ENCODE measurements around the gene NPPA. TPM values are rescaled to one million over a fixed set of nuclear protein-coding genes. Genes with fewer than 3 reads are reported as not detected.

The NPPA gene
- total RNA-seq, 1 experiment from 2014 or later, result not detected

DNA sequence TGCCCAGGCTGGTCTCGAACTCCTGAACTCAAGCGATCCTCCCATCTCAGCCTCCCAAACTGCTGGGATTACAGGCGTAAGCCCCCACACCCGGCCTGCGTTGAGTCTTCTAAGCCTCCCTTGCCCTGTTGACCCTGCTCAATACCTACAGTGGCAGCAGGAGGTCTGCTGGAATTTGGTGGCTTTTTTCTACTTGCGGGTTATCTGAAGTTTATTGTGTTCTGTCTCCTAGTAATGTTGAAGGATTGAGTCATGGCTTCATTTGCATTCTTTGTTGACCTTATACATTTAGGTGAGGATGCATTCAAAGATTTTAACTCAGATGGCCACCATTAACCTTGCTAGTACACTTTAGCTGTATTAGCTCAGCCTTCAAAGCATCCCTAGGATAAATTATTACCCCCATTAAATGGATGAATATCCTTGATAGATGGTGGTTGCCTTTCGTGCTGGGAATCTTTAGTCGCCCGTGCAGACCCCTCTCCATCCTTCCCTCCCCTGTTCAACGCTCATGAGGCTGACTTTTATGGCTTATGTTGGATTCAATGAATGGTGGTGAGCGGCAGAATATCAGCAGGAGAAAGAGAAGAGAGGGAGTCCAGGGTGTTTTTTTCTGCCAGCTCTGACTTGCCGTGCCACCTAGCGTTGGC lies 20.9 kb upstream of the NPPA start:
- ChIA-PET CTCF (no interaction called here), POLR2A (ENCODE audit: unreplicated experiment) (no interaction called here)
- intact Hi-C loops (cut with micrococcal nuclease; ENCODE audit: unreplicated experiment), result no loop called here
- Histone ChIP-seq H3K79me2 (ENCODE audit: low read depth) (no peaks in the 10 kb centered on the region), H3K36me3 (ENCODE audit: low read depth) (no peaks in the 10 kb centered on the region), H3K9me3 (ENCODE audit: insufficient read depth, low read depth) (no peaks in the 10 kb centered on the region), H3K27ac (no peak overlapping the region), H3F3A (ENCODE audit: insufficient read depth, low read depth) (no peaks in the 10 kb centered on the region), H3K27me3 (ENCODE audit: insufficient read depth, low read depth) (peaks cover 53% of the 10 kb centered on the region), H4K20me1 (ENCODE audit: insufficient read depth) (no peaks in the 10 kb centered on the region), H3K4me2 (no peak overlapping the region), H3K4me3 (no peak overlapping the region), H3K9me2 (ENCODE audit: insufficient read depth) (no peaks in the 10 kb centered on the region), H3K4me1 (replicated peaks; ENCODE audit: insufficient read depth) (no peaks in the 10 kb centered on the region), H2AFZ (no peak overlapping the region)
- TF ChIP-seq EZH2 (IDR thresholded peaks at IDR 0.05; ENCODE audit: low read depth), result no peak
- TF ChIP-seq, protein P1, sequence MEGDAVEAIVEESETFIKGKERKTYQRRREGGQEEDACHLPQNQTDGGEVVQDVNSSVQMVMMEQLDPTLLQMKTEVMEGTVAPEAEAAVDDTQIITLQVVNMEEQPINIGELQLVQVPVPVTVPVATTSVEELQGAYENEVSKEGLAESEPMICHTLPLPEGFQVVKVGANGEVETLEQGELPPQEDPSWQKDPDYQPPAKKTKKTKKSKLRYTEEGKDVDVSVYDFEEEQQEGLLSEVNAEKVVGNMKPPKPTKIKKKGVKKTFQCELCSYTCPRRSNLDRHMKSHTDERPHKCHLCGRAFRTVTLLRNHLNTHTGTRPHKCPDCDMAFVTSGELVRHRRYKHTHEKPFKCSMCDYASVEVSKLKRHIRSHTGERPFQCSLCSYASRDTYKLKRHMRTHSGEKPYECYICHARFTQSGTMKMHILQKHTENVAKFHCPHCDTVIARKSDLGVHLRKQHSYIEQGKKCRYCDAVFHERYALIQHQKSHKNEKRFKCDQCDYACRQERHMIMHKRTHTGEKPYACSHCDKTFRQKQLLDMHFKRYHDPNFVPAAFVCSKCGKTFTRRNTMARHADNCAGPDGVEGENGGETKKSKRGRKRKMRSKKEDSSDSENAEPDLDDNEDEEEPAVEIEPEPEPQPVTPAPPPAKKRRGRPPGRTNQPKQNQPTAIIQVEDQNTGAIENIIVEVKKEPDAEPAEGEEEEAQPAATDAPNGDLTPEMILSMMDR (conservative IDR thresholded peaks at IDR 0.05), result no peak
- no TSS peak for BruUV-seq (replicated peaks)
- no peak for DNase-seq

DNA sequence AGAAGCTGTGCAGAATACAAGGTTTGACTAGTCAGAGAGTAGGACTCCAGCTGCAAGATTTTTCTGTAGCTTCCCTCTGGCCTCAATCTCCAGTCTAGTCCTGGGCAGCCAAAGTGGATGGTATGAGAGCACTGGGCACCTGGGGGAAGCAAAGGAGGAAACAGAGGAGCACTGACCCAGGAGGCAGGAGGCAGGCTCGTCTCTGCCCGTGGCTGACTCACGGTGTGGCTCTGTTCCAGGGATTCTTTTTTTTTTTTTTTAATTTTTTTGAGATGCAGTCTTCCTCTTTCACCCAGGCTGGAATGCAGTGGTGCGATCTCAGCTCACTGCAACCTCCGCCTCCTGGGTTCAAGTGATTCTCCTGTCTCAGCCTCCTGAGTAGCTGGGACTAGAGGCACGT lies 15.3 kb upstream of the NPPA start:
- intact Hi-C loops (cut with micrococcal nuclease; ENCODE audit: unreplicated experiment), result no loop called here
- TF ChIP-seq EZH2 (IDR thresholded peaks at IDR 0.05; ENCODE audit: low read depth), result no peak
- TF ChIP-seq, protein P1 (conservative IDR thresholded peaks at IDR 0.05), result no peak
- DNase-seq, result peak; percentile 42 to 53
- ChIA-PET POLR2A (ENCODE audit: unreplicated experiment) (no interaction called here), CTCF (interaction anchor here (0.7 kb wide), 1 partner anchor 25 kb away, joined by 4 read pairs; no protein-coding TSS in a partner anchor)
- peaks cover 4% of the 10 kb centered on the region; the same call in 1 of the 2 replicates for H3F3A ChIP-seq (ENCODE audit: insufficient read depth, low read depth)
- H3K27ac ChIP-seq, result no peak overlapping the region
- no peaks in the 10 kb centered on the region for H3K9me2 ChIP-seq (ENCODE audit: insufficient read depth)
- peaks cover 46% of the 10 kb centered on the region for H3K27me3 ChIP-seq (ENCODE audit: insufficient read depth, low read depth)
- no peaks in the 10 kb centered on the region for H4K20me1 ChIP-seq (ENCODE audit: insufficient read depth)
- H3K4me2 ChIP-seq, result no peak overlapping the region
- no peaks in the 10 kb centered on the region for H3K36me3 ChIP-seq (ENCODE audit: low read depth)
- no peaks in the 10 kb centered on the region; the same call in 1 of the 2 replicates for H3K4me1 ChIP-seq (replicated peaks; ENCODE audit: insufficient read depth)
- no peaks in the 10 kb centered on the region for H3K79me2 ChIP-seq (ENCODE audit: low read depth)
- BruUV-seq (replicated peaks), result no TSS peak
- H3K4me3 ChIP-seq, result no peak overlapping the region
- no peaks in the 10 kb centered on the region for H3K9me3 ChIP-seq (ENCODE audit: insufficient read depth, low read depth)
- no peak overlapping the region for H2AFZ ChIP-seq

DNA sequence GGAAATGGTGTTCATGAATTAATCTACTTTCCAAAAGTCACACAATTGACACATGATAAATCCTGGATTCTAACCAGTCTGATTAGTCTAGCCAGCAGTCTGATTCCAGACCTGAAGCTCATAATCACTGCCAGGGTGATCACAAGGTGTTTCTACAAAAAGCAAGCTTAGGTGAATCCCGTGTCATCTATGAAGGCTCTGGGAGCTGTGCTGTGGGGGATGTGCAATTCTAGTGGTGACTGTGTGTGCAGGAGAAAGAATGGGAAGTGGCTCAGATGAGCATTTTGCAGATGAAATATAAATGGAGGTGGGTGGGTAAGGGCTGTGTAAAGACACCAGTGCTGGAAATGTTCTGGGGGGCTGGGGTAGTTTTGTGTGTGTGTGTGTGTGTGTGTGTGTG lies 13.0 kb upstream of the NPPA start:
- Histone ChIP-seq H3K4me2 (no peak overlapping the region), H3K9me3 (ENCODE audit: insufficient read depth, low read depth) (no peaks in the 10 kb centered on the region), H3K36me3 (ENCODE audit: low read depth) (no peaks in the 10 kb centered on the region), H3K4me3 (no peak overlapping the region), H3K27me3 (ENCODE audit: insufficient read depth, low read depth) (peaks cover 52% of the 10 kb centered on the region), H3K79me2 (ENCODE audit: low read depth) (no peaks in the 10 kb centered on the region), H2AFZ (no peak overlapping the region), H3K9me2 (ENCODE audit: insufficient read depth) (no peaks in the 10 kb centered on the region), H3F3A (ENCODE audit: insufficient read depth, low read depth) (peaks cover 4% of the 10 kb centered on the region; the same call in 1 of the 2 replicates), H3K4me1 (replicated peaks; ENCODE audit: insufficient read depth) (no peaks in the 10 kb centered on the region; the same call in 1 of the 2 replicates), H4K20me1 (ENCODE audit: insufficient read depth) (no peaks in the 10 kb centered on the region), H3K27ac (no peak overlapping the region)
- intact Hi-C loops (cut with micrococcal nuclease; ENCODE audit: unreplicated experiment), result no loop called here
- no TSS peak for BruUV-seq (replicated peaks)
- ChIA-PET POLR2A (ENCODE audit: unreplicated experiment) (no interaction called here), CTCF (no interaction called here)
- no peak for TF ChIP-seq EZH2 (IDR thresholded peaks at IDR 0.05; ENCODE audit: low read depth)
- TF ChIP-seq, protein P1 (conservative IDR thresholded peaks at IDR 0.05), result no peak
- DNase-seq, result no peak
